Trophoblast cell (in vitro differentiated cells and primary cell): ENCODE results near the gene CELF4.

Experiments
- DNase-seq, 2 donors: peaks; one replicate each; pipeline ENCODE4 v3.0.0-alpha.2; 2016
- H2AFZ ChIP-seq: 2 replicates; pipeline ENCODE4 v1.6.1; 2013; ENCODE audit warnings: low read length, moderate library complexity, mild to moderate bottlenecking; ENCODE audit not compliant: insufficient read depth, poor library complexity
- H2AK5ac ChIP-seq: 2 replicates; pipeline ENCODE4 v1.6.1; 2013; ENCODE audit warnings: mild to moderate bottlenecking, low read length
- H2BK120ac ChIP-seq: 2 replicates; pipeline ENCODE4 v1.6.1; 2013; ENCODE audit warnings: low read length, mild to moderate bottlenecking, moderate library complexity; ENCODE audit not compliant: insufficient read depth, poor library complexity
- H2BK12ac ChIP-seq: 2 replicates; pipeline ENCODE4 v1.6.1; 2013; ENCODE audit warnings: mild to moderate bottlenecking, low read length, moderate library complexity
- H2BK5ac ChIP-seq: 2 replicates; pipeline ENCODE4 v1.6.1; 2013; ENCODE audit warnings: low read length, low read depth, moderate library complexity, mild to moderate bottlenecking; ENCODE audit not compliant: poor library complexity
- H3K14ac ChIP-seq: 2 replicates; pipeline ENCODE4 v1.6.1; 2013; ENCODE audit warnings: mild to moderate bottlenecking, low read length
- H3K18ac ChIP-seq: 2 replicates; pipeline ENCODE4 v1.6.1; 2013; ENCODE audit warnings: mild to moderate bottlenecking, low read length
- H3K23ac ChIP-seq: 2 replicates; pipeline ENCODE4 v1.6.1; 2013; ENCODE audit warnings: low read length
- H3K27ac ChIP-seq: 2 replicates; pipeline ENCODE4 v1.5.1; 2013; ENCODE audit warnings: low read depth, mild to moderate bottlenecking, inconsistent platforms, low read length, moderate library complexity
- H3K27me3 ChIP-seq: 2 replicates; pipeline ENCODE4 v1.6.1; 2013; ENCODE audit warnings: inconsistent platforms, mild to moderate bottlenecking, low read length, moderate library complexity; ENCODE audit not compliant: insufficient read depth
- H3K36me3 ChIP-seq, 2 experiments: 1 replicate in 1 of 2; 2 replicates in 1 of 2; pipeline ENCODE4 v1.6.1; 2013; ENCODE audit warnings: low read length in 2 of 2, mild to moderate bottlenecking in 2 of 2, moderate library complexity in 1 of 2; ENCODE audit not compliant: insufficient read depth in 2 of 2, control insufficient read depth in 1 of 2
- H3K4ac ChIP-seq: 2 replicates; pipeline ENCODE4 v1.6.1; 2013; ENCODE audit warnings: low read depth, mild to moderate bottlenecking, low read length, moderate library complexity
- H3K4me1 ChIP-seq, 2 experiments: 1 replicate in 1 of 2; 2 replicates in 1 of 2; pipeline ENCODE4 v1.6.1; 2013; ENCODE audit warnings: low read length in 2 of 2, mild to moderate bottlenecking in 2 of 2, moderate library complexity in 1 of 2; ENCODE audit not compliant: insufficient read depth in 2 of 2, control insufficient read depth in 1 of 2
- H3K4me2 ChIP-seq: 2 replicates; pipeline ENCODE4 v1.6.1; 2013; ENCODE audit warnings: inconsistent platforms, mild to moderate bottlenecking, low read length, moderate library complexity
- H3K4me3 ChIP-seq: 2 replicates; pipeline ENCODE4 v1.5.1; 2013; ENCODE audit warnings: mild to moderate bottlenecking, low read depth, low read length, inconsistent platforms
- H3K79me1 ChIP-seq: one replicate; pipeline ENCODE4 v1.6.1; 2013; ENCODE audit warnings: low read length
- H3K79me2 ChIP-seq: 2 replicates; pipeline ENCODE4 v1.6.1; 2013; ENCODE audit warnings: low read length, mild to moderate bottlenecking; ENCODE audit not compliant: control insufficient read depth, insufficient read depth, poor library complexity
- H3K9ac ChIP-seq: 2 replicates; pipeline ENCODE4 v1.6.1; 2013; ENCODE audit warnings: mild to moderate bottlenecking, low read length
- H3K9me3 ChIP-seq: 2 replicates; pipeline ENCODE4 v1.6.1; 2013; ENCODE audit warnings: low read depth, mild to moderate bottlenecking, control low read depth, inconsistent platforms, low read length; ENCODE audit not compliant: insufficient read depth
- H4K12ac ChIP-seq: 2 replicates; pipeline ENCODE4 v1.6.1; 2013; ENCODE audit warnings: low read depth, mild to moderate bottlenecking, low read length, moderate library complexity
- H4K8ac ChIP-seq: 2 replicates; pipeline ENCODE4 v1.6.1; 2013; ENCODE audit warnings: low read depth, mild to moderate bottlenecking, low read length, moderate library complexity
- H4K91ac ChIP-seq: one replicate; pipeline ENCODE4 v1.6.1; 2013; ENCODE audit warnings: low read depth, mild to moderate bottlenecking, low read length, moderate library complexity
- WGBS: extraction: QIAGEN DNeasy Blood & Tissue Kit; methylation state at CpG from one replicate; pipeline ENCODE4 v1.1.7; 2013; ENCODE audit warnings: missing lambda C conversion rate; ENCODE audit not compliant: insufficient read length, insufficient coverage; ENCODE audit errors: extremely low coverage; 5-methylcytosine and 5-hydroxymethylcytosine counted together

The CELF4 gene

DNA sequence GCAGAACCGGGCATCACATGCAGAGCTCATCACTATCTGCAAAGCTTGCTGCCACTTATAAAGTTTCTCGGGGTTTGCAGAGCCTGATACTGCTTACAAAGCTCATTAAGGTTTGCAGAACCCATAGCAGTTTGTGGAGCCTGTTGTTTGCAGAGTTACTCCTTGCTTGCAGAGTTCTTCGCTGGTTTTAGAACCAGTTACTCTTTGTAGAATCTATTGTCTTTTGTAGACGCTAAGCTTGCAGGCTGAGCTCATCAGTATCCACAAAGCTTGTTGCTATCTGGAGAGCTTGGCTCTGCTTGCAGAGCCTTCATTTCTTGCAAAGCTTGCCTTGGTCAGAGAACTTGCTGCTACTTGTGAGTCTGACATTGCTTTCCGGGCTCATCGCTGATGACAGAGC lies 106.9 kb downstream of the CELF4 start:
- H3K9me3 ChIP-seq: no peaks in the 10 kb centered on the region
- WGBS: no CpG with 5 or more reads among the region's 6 CpGs
- H3K4ac ChIP-seq: no peak overlapping the region
- H3K4me3 ChIP-seq: no peak overlapping the region
- H2BK120ac ChIP-seq: no peak overlapping the region
- H4K91ac ChIP-seq: no peak overlapping the region
- no peaks in the 10 kb centered on the region for H3K79me2 ChIP-seq
- no peak overlapping the region for H3K14ac ChIP-seq
- no peak overlapping the region for H2AFZ ChIP-seq
- H3K4me1 ChIP-seq: peaks cover 0 to 2% of the 10 kb centered on the region in 2 experiments
- H4K8ac ChIP-seq: no peak overlapping the region
- no peak overlapping the region for H2BK5ac ChIP-seq
- no peaks in the 10 kb centered on the region for H3K79me1 ChIP-seq
- H4K12ac ChIP-seq: no peak overlapping the region
- no peak overlapping the region for H2AK5ac ChIP-seq
- H3K9ac ChIP-seq: no peak overlapping the region
- H3K36me3 ChIP-seq: no peaks in the 10 kb centered on the region
- no peak overlapping the region for H3K27ac ChIP-seq
- H3K27me3 ChIP-seq: no peaks in the 10 kb centered on the region
- no peak overlapping the region for H2BK12ac ChIP-seq
- no peak overlapping the region for H3K18ac ChIP-seq
- no peak for DNase-seq
- H3K4me2 ChIP-seq: no peak overlapping the region
- no peak overlapping the region for H3K23ac ChIP-seq

DNA sequence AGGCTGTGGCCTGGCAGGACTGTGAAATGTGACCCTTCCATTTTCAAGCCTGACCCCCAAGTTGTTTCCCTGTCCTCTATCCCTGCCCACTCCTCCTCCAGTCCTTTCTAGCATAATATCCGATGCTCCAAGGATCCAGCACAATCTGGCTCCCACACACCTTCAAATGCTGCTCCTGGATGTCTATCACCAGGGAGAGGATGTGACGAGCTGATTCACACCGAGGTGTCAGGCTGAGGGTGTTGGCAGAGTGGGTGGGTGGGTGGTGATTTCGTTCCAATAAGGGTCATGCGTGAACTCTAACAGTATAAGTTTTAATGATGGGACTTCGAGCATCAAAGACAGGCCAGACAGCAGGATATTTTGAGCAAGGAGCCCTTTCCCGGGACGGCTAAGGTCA lies 107.8 kb downstream of the CELF4 start:
- Histone ChIP-seq H3K14ac (no peak overlapping the region), H4K8ac (no peak overlapping the region), H3K4me3 (no peak overlapping the region), H3K79me2 (no peaks in the 10 kb centered on the region), H3K4ac (no peak overlapping the region), H3K4me2 (no peak overlapping the region), H3K36me3 (no peaks in the 10 kb centered on the region), H2BK12ac (no peak overlapping the region), H3K79me1 (peaks cover 1% of the 10 kb centered on the region), H3K27ac (no peak overlapping the region), H3K18ac (no peak overlapping the region), H3K9me3 (no peaks in the 10 kb centered on the region), H2BK5ac (no peak overlapping the region), H2AFZ (no peak overlapping the region), H3K4me1 (peaks cover 2 to 9% of the 10 kb centered on the region in 2 experiments), H2AK5ac (no peak overlapping the region), H4K12ac (no peak overlapping the region), H4K91ac (no peak overlapping the region), H3K23ac (no peak overlapping the region), H3K9ac (no peak overlapping the region), H3K27me3 (no peaks in the 10 kb centered on the region), H2BK120ac (no peak overlapping the region)
- no CpG with 5 or more reads among the region's 8 CpGs for WGBS
- DNase-seq: no peak

DNA sequence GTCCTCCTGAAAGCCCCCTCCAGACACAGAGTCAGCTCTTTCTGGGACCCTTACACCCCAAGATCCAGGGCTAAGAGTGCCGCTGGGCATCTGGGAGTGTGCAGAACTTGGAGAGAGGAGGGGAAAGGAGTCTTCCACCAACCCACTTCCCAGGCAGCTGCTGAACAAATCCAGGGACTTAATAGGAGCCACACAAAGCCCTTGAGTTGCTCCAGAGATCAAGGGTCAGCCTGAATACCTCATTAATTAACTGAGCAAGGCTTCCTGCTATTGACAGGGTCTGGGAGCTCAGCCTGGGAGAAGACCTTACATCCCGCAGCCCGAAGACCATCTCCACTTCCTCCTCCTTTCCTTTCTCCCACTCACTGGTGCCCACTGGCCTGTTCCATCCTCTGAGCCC lies 108.3 kb downstream of the CELF4 start:
- no peaks in the 10 kb centered on the region for H3K36me3 ChIP-seq
- H2BK120ac ChIP-seq: no peak overlapping the region
- no peak overlapping the region for H2BK5ac ChIP-seq
- no peak overlapping the region for H3K4me2 ChIP-seq
- no peak overlapping the region for H3K18ac ChIP-seq
- no peak overlapping the region for H3K23ac ChIP-seq
- H3K9me3 ChIP-seq: no peaks in the 10 kb centered on the region
- no peak overlapping the region for H3K27ac ChIP-seq
- H4K8ac ChIP-seq: no peak overlapping the region
- H3K79me2 ChIP-seq: no peaks in the 10 kb centered on the region
- H3K4ac ChIP-seq: no peak overlapping the region
- H2BK12ac ChIP-seq: no peak overlapping the region
- peaks cover 5% of the 10 kb centered on the region for H3K79me1 ChIP-seq
- no peak overlapping the region for H2AFZ ChIP-seq
- H4K12ac ChIP-seq: no peak overlapping the region
- no peaks in the 10 kb centered on the region for H3K27me3 ChIP-seq
- DNase-seq: no peak
- no peak overlapping the region for H3K9ac ChIP-seq
- peaks cover 5 to 12% of the 10 kb centered on the region in 2 experiments for H3K4me1 ChIP-seq
- H3K14ac ChIP-seq: no peak overlapping the region
- no CpG with 5 or more reads among the region's 3 CpGs for WGBS
- no peak overlapping the region for H4K91ac ChIP-seq
- no peak overlapping the region for H2AK5ac ChIP-seq
- H3K4me3 ChIP-seq: no peak overlapping the region

DNA sequence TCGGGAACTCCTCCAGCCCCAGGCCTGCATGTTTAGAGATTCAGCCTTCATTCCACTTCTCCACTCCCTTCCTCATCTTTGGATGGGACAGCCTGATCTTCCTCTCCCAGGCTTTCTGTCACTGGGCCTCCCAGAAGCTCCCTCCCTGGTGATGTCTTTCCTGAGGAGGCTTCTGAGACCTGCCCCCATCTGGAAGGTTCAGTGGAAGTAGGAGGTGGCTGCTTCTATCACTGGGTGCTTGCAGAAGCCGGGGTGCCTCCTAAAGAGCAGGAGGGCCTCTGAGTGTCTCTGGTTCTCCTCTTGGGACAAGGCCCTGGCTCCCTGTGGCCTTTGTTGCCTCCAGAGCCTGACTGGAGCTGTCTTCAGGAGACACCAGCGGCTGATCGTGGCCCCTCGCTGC lies 108.7 kb downstream of the CELF4 start:
- no peak overlapping the region for H3K23ac ChIP-seq
- peaks cover 9 to 15% of the 10 kb centered on the region in 2 experiments for H3K4me1 ChIP-seq
- DNase-seq: no peak
- no peak overlapping the region for H3K4ac ChIP-seq
- no peak overlapping the region for H2AK5ac ChIP-seq
- H2AFZ ChIP-seq: no peak overlapping the region
- H4K91ac ChIP-seq: no peak overlapping the region
- H3K18ac ChIP-seq: no peak overlapping the region
- H3K4me3 ChIP-seq: no peak overlapping the region
- no peaks in the 10 kb centered on the region for H3K79me2 ChIP-seq
- no peak overlapping the region for H3K4me2 ChIP-seq
- H2BK5ac ChIP-seq: no peak overlapping the region
- H4K8ac ChIP-seq: no peak overlapping the region
- H2BK120ac ChIP-seq: no peak overlapping the region
- no peaks in the 10 kb centered on the region for H3K9me3 ChIP-seq
- peaks cover 7% of the 10 kb centered on the region for H3K79me1 ChIP-seq
- H3K14ac ChIP-seq: no peak overlapping the region
- H3K27ac ChIP-seq: no peak overlapping the region
- no peak overlapping the region for H4K12ac ChIP-seq
- WGBS: no CpG with 5 or more reads among the region's 5 CpGs
- H2BK12ac ChIP-seq: no peak overlapping the region
- no peak overlapping the region for H3K9ac ChIP-seq
- H3K27me3 ChIP-seq: no peaks in the 10 kb centered on the region
- H3K36me3 ChIP-seq: no peaks in the 10 kb centered on the region
